Epithelial cell of esophagus (primary cell): ENCODE measurements around the gene PTGR3.

ENCODE experiments used
- DNase-seq: peaks from one replicate; pipeline ENCODE4 v3.0.0; 2010; ENCODE audit warnings: low read depth
- H3K4me3 ChIP-seq: 2 replicates; pipeline ENCODE4 v1.5.1; 2011; ENCODE audit warnings: mild to moderate bottlenecking, low read length, control low read depth
- TF ChIP-seq, protein P1 (sequence below): IDR thresholded peaks from 2 replicates; pipeline ENCODE4 v1.5.1; 2011; ENCODE audit warnings: low read depth, mild to moderate bottlenecking, low read length, control low read depth, inconsistent platforms; ENCODE audit not compliant: insufficient read depth; ENCODE audit errors: missing control alignments

The PTGR3 gene

DNA sequence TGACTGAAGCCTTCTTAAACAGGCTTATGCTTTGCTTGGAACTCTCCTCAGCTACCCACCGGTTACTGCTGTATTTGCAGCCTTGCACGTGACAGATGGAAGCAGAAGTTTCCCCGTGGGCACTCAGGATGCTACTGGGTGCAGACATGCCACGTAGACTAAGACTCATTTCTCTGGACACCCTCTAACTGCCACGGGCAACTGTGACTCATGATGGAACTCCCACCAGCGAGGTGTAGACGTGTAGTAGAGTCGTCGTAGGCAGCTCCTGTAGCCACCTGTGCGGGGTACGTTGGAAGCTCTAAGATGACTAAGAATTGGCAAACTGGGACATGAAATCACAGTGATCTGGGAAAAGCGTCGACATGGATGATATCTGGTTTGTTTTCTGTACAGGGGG, 29.2 kb upstream of the PTGR3 start:
- TF ChIP-seq, protein P1, sequence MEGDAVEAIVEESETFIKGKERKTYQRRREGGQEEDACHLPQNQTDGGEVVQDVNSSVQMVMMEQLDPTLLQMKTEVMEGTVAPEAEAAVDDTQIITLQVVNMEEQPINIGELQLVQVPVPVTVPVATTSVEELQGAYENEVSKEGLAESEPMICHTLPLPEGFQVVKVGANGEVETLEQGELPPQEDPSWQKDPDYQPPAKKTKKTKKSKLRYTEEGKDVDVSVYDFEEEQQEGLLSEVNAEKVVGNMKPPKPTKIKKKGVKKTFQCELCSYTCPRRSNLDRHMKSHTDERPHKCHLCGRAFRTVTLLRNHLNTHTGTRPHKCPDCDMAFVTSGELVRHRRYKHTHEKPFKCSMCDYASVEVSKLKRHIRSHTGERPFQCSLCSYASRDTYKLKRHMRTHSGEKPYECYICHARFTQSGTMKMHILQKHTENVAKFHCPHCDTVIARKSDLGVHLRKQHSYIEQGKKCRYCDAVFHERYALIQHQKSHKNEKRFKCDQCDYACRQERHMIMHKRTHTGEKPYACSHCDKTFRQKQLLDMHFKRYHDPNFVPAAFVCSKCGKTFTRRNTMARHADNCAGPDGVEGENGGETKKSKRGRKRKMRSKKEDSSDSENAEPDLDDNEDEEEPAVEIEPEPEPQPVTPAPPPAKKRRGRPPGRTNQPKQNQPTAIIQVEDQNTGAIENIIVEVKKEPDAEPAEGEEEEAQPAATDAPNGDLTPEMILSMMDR = no peak
- H3K4me3 ChIP-seq = no peak overlapping the region
- no peak for DNase-seq

DNA sequence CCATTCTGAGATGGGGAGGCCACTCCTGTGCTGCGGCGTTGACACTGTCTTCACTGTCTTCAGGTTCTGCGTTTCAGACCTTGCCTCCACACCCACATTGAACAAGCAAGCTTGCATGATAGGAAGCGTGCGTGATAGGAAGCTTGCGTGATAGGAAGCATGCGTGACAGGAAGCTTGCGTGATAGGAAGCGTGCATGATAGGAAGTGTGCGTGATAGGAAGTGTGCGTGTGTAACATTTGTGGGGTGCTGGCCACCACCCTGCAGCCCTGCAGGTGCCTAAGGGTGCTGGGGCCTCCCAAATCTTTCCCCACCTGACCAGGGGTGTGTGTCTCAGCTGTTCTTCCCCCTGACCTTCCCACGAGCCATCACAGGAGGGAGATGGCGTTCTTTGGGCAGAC, 27.0 kb upstream of the PTGR3 start:
- TF ChIP-seq, protein P1 = no peak
- H3K4me3 ChIP-seq = no peak overlapping the region
- DNase-seq = no peak

DNA sequence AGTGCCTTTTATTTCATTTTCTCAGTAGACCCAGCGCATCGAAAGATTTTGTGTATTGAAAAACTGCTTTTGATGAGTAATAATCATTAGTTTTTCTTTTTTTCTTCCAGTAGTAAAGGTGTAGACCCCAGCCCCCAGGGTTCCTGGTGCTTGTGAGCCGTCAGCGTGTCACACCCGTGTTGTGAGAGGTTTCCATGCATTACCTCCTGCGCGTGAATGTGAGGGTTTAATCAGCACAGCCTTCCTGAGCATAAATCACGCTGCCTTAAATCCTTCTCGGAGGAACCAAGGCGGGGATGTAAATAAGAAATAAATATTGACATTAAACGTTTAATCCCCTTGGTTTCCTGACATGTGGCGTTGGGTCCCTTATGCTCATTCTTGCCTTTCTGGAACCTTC, 26.0 kb upstream of the PTGR3 start:
- no peak overlapping the region for H3K4me3 ChIP-seq
- TF ChIP-seq, protein P1 = no peak
- no peak for DNase-seq

DNA sequence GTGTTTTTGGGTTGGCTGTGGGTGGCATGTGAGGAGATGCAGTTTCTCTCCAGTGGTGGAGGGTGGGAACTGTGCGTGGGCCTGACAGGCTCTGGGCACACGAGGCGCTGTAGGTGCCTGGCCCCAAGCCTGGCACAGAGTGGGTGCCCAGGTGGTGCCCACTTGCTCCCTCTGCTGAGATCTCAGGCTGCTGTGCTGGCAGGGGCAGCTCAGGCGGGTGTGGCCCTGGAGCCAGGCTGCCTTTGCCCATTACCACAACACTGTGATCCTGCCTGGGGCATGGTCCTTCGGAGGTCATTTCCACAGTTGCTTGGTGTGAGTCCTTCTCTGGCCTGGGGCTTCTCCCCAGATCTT, 22.1 kb upstream of the PTGR3 start:
- no peak overlapping the region for H3K4me3 ChIP-seq
- TF ChIP-seq, protein P1 = no peak

DNA sequence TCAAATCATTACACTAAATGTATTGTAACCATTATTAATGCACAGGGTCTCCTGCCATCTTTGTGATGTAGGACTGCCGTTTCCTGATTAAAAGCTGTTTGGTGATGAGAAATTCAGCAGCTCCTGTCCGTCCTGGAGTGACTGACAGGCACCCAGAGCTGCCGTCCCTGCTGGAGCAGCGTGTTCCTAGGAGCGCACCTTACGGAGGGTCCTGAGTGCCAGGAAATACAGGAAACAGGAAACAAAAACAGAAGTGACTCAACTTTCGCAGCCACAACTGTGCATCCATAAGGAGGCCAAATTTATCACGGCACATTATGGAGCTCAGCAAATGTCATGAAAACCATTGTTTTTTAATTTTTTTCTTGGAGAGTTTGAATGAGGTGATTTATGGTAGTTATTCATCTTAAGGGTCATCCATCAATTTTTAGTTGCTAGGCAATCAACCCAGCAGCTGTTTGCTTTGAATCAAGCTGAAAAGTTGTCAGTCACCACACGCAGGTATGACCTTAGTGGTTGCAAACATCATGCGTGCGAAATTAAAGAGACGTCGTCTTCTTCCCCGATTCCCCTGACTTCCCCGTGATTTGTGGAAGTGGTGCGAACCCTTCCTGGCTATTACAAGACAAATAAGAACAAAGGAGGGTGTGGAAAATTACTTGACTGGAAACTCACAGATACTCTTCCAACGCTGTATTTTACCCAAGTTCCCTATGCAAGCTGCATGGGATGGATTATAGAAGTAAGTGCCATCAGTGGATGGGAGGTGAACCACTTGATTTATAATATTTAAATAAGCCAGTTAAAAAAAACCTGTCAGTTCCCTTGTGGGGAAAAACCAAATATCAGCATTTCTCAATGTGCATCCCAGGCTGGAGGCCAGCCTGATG, 21.5 kb upstream of the PTGR3 start:
- no peak for DNase-seq
- H3K4me3 ChIP-seq = no peak overlapping the region
- TF ChIP-seq, protein P1 = no peak

More for the DNA sequence above, 22.1 kb upstream of the PTGR3 start:
- no peak for DNase-seq

DNA sequence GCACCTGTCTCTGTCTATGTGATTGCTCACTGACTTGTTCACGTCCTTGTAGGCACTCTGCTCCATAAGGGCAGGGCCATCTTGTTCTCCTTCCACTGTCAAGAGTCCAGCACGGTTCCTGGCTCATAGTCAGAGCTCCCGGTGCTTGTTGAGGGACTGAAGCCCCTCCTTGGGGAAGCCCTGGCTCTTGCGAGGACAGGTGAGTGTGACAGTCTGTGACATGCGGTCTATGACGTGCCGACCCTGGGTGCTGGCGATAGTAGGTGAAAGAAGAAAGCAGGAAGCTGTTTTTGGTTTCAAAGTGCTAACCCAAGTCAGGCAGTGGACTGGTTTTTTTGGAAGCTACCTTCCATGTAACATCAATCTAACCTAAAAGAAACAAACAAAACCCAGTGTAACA, 20.5 kb upstream of the PTGR3 start:
- DNase-seq = no peak
- no peak overlapping the region for H3K4me3 ChIP-seq
- TF ChIP-seq, protein P1 = no peak

DNA sequence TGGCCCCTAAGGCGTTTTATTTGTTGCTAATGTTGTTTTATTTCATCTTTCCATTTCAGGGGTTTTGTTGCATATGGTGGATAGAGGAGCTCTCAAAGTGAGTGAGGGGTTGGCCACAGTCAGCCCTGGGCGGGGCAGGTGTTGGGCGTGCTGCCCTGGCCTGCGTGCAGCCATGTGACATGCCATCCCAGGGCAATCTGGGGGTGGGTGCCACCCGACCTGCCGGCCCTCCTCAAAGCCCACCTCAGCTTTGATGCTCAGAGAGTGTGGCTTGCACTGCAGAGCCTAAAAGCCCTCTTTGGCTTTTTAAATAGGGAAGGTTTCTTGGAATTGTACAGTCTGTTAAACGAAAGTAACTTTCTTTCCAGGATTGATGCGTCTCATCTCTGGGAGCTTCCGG, 20.0 kb upstream of the PTGR3 start:
- no peak for DNase-seq
- no peak overlapping the region for H3K4me3 ChIP-seq
- TF ChIP-seq, protein P1 = no peak
